Measurements from ENCODE around the gene FAM13A.
A peak's percentile ranks its signal among the peaks of the same experiment; 100 is the strongest.

FAM13A gene

GRCh38 chr4:88939697-88940096 lies 117.3 kb downstream of the FAM13A start:
- no peaks in the 10 kb centered on the region for H3K36me3 ChIP-seq (ENCODE audit: control insufficient read depth, insufficient read depth, low read length)
- no peak for TF ChIP-seq CTCF (IDR thresholded peaks at IDR 0.05)
- no peaks in the 10 kb centered on the region for H3K9me3 ChIP-seq (ENCODE audit: control insufficient read depth, low read length)
- H3K4me3 ChIP-seq (ENCODE audit: low read depth, low read length): no peak overlapping the region
- H3K79me2 ChIP-seq: no peaks in the 10 kb centered on the region
- no peak overlapping the region for H3K4me2 ChIP-seq (ENCODE audit: low read length)
- peak overlapping the region; percentile 2 for H3K27ac ChIP-seq
- H3K9ac ChIP-seq: no peak overlapping the region
- no peaks in the 10 kb centered on the region for H3K27me3 ChIP-seq (ENCODE audit: control insufficient read depth, insufficient read depth, low read length)
- no peak overlapping the region for H2AFZ ChIP-seq
- H3K4me1 ChIP-seq: peaks cover 9% of the 10 kb centered on the region

GRCh38 chr4:88938138-88938537 lies 118.8 kb downstream of the FAM13A start:
- no peaks in the 10 kb centered on the region for H3K9me3 ChIP-seq (ENCODE audit: control insufficient read depth, low read length)
- H3K36me3 ChIP-seq (ENCODE audit: control insufficient read depth, insufficient read depth, low read length): no peaks in the 10 kb centered on the region
- H3K27me3 ChIP-seq (ENCODE audit: control insufficient read depth, insufficient read depth, low read length): no peaks in the 10 kb centered on the region
- peaks cover 5% of the 10 kb centered on the region for H3K4me1 ChIP-seq
- peak overlapping the region; percentile 5 for H3K4me2 ChIP-seq (ENCODE audit: low read length)
- peak overlapping the region; percentile 74 for H3K27ac ChIP-seq
- no peaks in the 10 kb centered on the region for H3K79me2 ChIP-seq
- no peak overlapping the region for H3K9ac ChIP-seq
- no peak overlapping the region for H2AFZ ChIP-seq
- TF ChIP-seq CTCF (IDR thresholded peaks at IDR 0.05): no peak
- H3K4me3 ChIP-seq (ENCODE audit: low read depth, low read length): no peak overlapping the region

GRCh38 chr4:88937081-88937480 lies 119.9 kb downstream of the FAM13A start:
- TF ChIP-seq CTCF (IDR thresholded peaks at IDR 0.05): no peak
- peak overlapping the region; percentile 5 for H3K4me2 ChIP-seq (ENCODE audit: low read length)
- H3K4me3 ChIP-seq (ENCODE audit: low read depth, low read length): no peak overlapping the region
- peak overlapping the region; percentile 74 for H3K27ac ChIP-seq
- no peaks in the 10 kb centered on the region for H3K79me2 ChIP-seq
- H2AFZ ChIP-seq: no peak overlapping the region
- H3K9me3 ChIP-seq (ENCODE audit: control insufficient read depth, low read length): no peaks in the 10 kb centered on the region
- no peaks in the 10 kb centered on the region for H3K27me3 ChIP-seq (ENCODE audit: control insufficient read depth, insufficient read depth, low read length)
- peaks cover 5% of the 10 kb centered on the region for H3K4me1 ChIP-seq
- no peaks in the 10 kb centered on the region for H3K36me3 ChIP-seq (ENCODE audit: control insufficient read depth, insufficient read depth, low read length)
- H3K9ac ChIP-seq: no peak overlapping the region

- Histone ChIP-seq H3K79me2 (no peaks in the 10 kb centered on the region), H3K9me3 (ENCODE audit: control insufficient read depth, low read length) (no peaks in the 10 kb centered on the region), H3K36me3 (ENCODE audit: control insufficient read depth, insufficient read depth, low read length) (no peaks in the 10 kb centered on the region), H3K4me1 (peaks cover 5% of the 10 kb centered on the region), H2AFZ (no peak overlapping the region), H3K27me3 (ENCODE audit: control insufficient read depth, insufficient read depth, low read length) (no peaks in the 10 kb centered on the region), H3K4me2 (ENCODE audit: low read length) (no peak overlapping the region), H3K27ac (peak overlapping the region; percentile 25), H3K4me3 (ENCODE audit: low read depth, low read length) (no peak overlapping the region), H3K9ac (no peak overlapping the region)
- no peak for TF ChIP-seq CTCF (IDR thresholded peaks at IDR 0.05)
Measured at GRCh38 chr4:88933414-88934160, 123.4 kb downstream of the FAM13A start.

GRCh38 chr4:88928852-88929251 lies 128.1 kb downstream of the FAM13A start:
- no peak for TF ChIP-seq CTCF (IDR thresholded peaks at IDR 0.05)
- H3K9me3 ChIP-seq (ENCODE audit: control insufficient read depth, low read length): no peaks in the 10 kb centered on the region

More at GRCh38 chr4:88928852-88929251, 128.1 kb downstream of the FAM13A start:
- no peaks in the 10 kb centered on the region for H3K79me2 ChIP-seq
- H3K27me3 ChIP-seq (ENCODE audit: control insufficient read depth, insufficient read depth, low read length): no peaks in the 10 kb centered on the region
- no peaks in the 10 kb centered on the region for H3K4me1 ChIP-seq
- no peak overlapping the region for H3K4me3 ChIP-seq (ENCODE audit: low read depth, low read length)
- H3K4me2 ChIP-seq (ENCODE audit: low read length): no peak overlapping the region
- no peak overlapping the region for H3K9ac ChIP-seq
- no peaks in the 10 kb centered on the region for H3K36me3 ChIP-seq (ENCODE audit: control insufficient read depth, insufficient read depth, low read length)
- no peak overlapping the region for H3K27ac ChIP-seq
- no peak overlapping the region for H2AFZ ChIP-seq
